Posterior cingulate gyrus (tissue), 11 donors: ENCODE measurements around the gene TP53INP2.
"Not testable (repeated sequence)": the region's sequence is repeated elsewhere in the genome, so short reads cannot be mapped to it uniquely, and the experiment has no call there.

Experiments
- DNase-seq, 10 donors: peaks; one replicate each; pipeline versions ENCODE4 v3.0.0 to v3.0.0-alpha.2; 2020 to 2021; ENCODE audit warnings: mixed read lengths in 3 of 10
- intact Hi-C: fragments of 100-400 bp; cut with DNase I; formaldehyde crosslinking; loops from one replicate; pipeline ENCODE4 v1.15.1; 2023

The TP53INP2 gene

GRCh38 chr20:34717230-34718095 lies 13.3 kb downstream of the TP53INP2 start:
- DNase-seq: no peak
- intact Hi-C loops: no loop called here

GRCh38 chr20:34719242-34720017 lies 15.3 kb downstream of the TP53INP2 start:
- intact Hi-C loops, DNase-seq: not testable (repeated sequence)

- intact Hi-C loops: no loop called here
Observed at GRCh38 chr20:34720266-34720665, 16.1 kb downstream of the TP53INP2 start.

GRCh38 chr20:34722560-34722959 lies 18.4 kb downstream of the TP53INP2 start:
- intact Hi-C loops, DNase-seq: not testable (repeated sequence)

More at GRCh38 chr20:34720266-34720665, 16.1 kb downstream of the TP53INP2 start:
- DNase-seq: no peak

- DNase-seq: no peak
- intact Hi-C loops: no loop called here
Observed at GRCh38 chr20:34724172-34724571, 20.0 kb downstream of the TP53INP2 start.

- intact Hi-C loops: no loop called here
- DNase-seq: no peak
Observed at GRCh38 chr20:34729416-34729815, 25.3 kb downstream of the TP53INP2 start.

GRCh38 chr20:34732523-34732922 lies 28.4 kb downstream of the TP53INP2 start:
- DNase-seq: no peak
- intact Hi-C loops: no loop called here

GRCh38 chr20:34736106-34736735 lies 32.1 kb downstream of the TP53INP2 start:
- intact Hi-C loops: no loop called here
- DNase-seq: no peak

GRCh38 chr20:34743039-34743438 lies 38.9 kb downstream of the TP53INP2 start:
- DNase-seq: no peak
- intact Hi-C loops: no loop called here

- DNase-seq: no peak
- intact Hi-C loops: no loop called here
Observed at GRCh38 chr20:34744340-34744739, 40.2 kb downstream of the TP53INP2 start.

- DNase-seq: no peak
- intact Hi-C loops: no loop called here
Observed at GRCh38 chr20:34744847-34745246, 40.7 kb downstream of the TP53INP2 start.

- intact Hi-C loops: no loop called here
- no peak for DNase-seq
Observed at GRCh38 chr20:34746674-34747073, 42.5 kb downstream of the TP53INP2 start.

GRCh38 chr20:34747479-34747878 lies 43.3 kb downstream of the TP53INP2 start:
- DNase-seq: no peak
- intact Hi-C loops: no loop called here

GRCh38 chr20:34748709-34749108 lies 44.6 kb downstream of the TP53INP2 start:
- intact Hi-C loops: no loop called here
- DNase-seq: no peak

GRCh38 chr20:34750484-34750883 lies 46.3 kb downstream of the TP53INP2 start:
- intact Hi-C loops: no loop called here
- DNase-seq: no peak

GRCh38 chr20:34751453-34751852 lies 47.3 kb downstream of the TP53INP2 start:
- intact Hi-C loops: no loop called here
- no peak for DNase-seq

GRCh38 chr20:34753706-34754461 lies 49.7 kb downstream of the TP53INP2 start:
- DNase-seq: no peak
- intact Hi-C loops: no loop called here

- no peak for DNase-seq
- intact Hi-C loops: no loop called here
Observed at GRCh38 chr20:34754611-34755010, 50.5 kb downstream of the TP53INP2 start.

- intact Hi-C loops: no loop called here
- no peak for DNase-seq
Observed at GRCh38 chr20:34755367-34755766, 51.2 kb downstream of the TP53INP2 start.

- intact Hi-C loops: no loop called here
- DNase-seq: no peak
Observed at GRCh38 chr20:34762031-34762555, 57.9 kb downstream of the TP53INP2 start.
